Right ventricle myocardium inferior (tissue), 1 donor: ENCODE measurements around the gene RAB11FIP4. TPM values are rescaled to one million over a fixed set of nuclear protein-coding genes. Genes with fewer than 3 reads are reported as not detected.

Experiments
- ATAC-seq: fragments of 200-7000 bp; cut with Tn5 transposase; one replicate; pipeline ENCODE4 v1.9.1; 2020; ENCODE audit warnings: mild to moderate bottlenecking, moderate library complexity
- DNase-seq: peaks from one replicate; pipeline ENCODE4 v3.0.0; 2021; ENCODE audit errors: missing footprints
- intact Hi-C: fragments of 100-400 bp; cut with DNase I; formaldehyde crosslinking; loops from one replicate; pipeline ENCODE4 v1.11.0; 2022
- total RNA-seq: library from RNA; stranded (reverse); fragmentation: NEBNext Ultra II Directional; extraction: Animal tissue kit (Norgen Biotek cat#: 25700); gene quantifications from one replicate; pipeline ENCODE4 v1.2.1, GENCODE V29; 2021
- donor health status: DM: no; HTN: yes; CAD: no; lungs with severe emphysema.

Gene RAB11FIP4
- total RNA-seq, 1 donor from 2014 or later, result 13.6 TPM

DNA sequence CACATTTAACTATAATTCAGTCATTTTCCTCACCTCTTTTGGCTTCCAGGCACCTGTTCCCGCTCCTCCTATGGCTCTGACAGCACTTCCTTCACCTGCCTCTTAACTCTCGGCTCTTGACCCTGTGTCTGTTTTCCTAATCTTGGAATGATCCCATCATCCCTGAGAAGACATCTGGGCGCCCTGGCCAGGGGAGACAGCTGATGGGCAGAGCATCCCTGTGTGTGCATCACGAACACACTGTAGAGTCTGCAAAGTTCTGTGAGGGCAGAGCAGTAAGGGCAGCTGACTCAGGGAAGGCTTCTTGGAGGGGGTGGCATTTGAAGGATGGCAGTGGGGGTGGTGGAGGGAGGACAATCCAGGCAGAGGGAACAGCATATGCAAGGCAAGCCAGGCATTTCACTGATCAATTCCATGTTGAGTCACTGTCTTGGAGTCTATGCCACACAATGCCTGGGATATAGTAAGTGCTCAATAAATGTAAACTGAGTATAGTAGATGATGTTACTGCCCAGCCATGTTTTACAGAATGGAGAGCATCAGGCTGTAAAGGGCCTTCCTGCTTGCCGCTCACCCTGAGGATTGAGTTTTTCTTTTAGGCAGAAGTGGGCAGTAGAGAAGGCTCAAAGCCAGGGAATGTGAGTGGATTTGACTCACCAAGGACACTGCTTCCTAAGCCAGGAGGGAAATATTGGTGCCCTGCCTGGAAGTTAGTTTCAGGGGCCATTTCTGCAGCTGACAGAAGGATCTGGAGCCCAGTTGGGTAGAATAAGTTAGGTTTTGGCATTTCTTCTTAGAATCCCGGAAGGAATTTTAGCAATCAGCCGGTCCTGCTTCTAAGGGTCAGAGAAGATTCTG is 5.8 kb upstream of the RAB11FIP4 start:
- no peak for DNase-seq
- ATAC-seq, result no peak
- intact Hi-C loops, result loop anchor here (5.0 kb wide), 1 partner anchor 142 kb away; no protein-coding TSS in a partner anchor

DNA sequence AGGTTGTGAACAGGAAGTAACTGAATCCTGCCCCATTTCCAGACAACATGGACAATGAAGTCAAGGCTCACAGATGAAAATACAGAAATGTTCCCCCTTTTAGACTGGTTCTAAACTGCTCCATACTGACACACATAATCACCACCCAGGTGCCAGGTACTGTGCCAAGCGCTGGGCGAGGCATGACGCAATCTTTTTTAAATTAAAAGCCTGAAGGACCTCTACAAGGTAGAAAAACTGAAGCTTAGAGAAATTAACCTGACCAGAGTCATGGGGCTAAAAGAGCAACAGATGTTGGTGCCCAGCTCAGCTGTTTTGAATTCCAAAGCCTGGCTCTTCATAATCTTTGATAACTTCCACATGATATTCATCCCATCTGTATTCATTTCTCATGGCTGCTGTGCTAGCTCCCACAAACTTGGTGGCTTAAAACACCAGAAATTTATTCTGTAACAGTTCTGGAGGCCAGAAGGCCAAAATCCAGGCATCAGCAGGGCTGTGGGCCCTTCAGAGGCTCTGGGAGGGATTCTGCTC is 4.9 kb upstream of the RAB11FIP4 start:
- DNase-seq (no peak), ATAC-seq (no peak)
- intact Hi-C loops, result loop anchor here (5.0 kb wide), 1 partner anchor 141 kb away; no protein-coding TSS in a partner anchor

DNA sequence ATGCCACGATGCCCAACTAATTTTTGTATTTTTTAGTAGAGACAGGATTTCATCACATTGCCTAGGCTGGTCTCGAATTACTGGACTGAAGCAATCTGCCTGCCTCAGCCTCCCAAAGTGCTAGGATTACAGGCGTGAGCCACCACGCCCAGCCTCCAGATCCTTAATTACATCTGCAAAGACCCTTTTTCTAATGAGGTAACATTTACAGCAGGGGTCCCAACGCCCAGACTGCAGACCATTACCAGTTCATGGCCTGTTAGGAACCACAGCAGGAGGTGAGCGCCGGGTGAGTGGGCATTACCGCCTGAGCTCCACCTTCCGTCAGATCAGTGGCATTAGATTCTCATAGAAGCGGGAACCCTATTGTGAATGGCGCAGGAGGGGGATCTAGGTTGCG is 4.0 kb upstream of the RAB11FIP4 start:
- ATAC-seq (no peak), DNase-seq (no peak)
- intact Hi-C loops, result loop anchor here (5.0 kb wide), 1 partner anchor 140 kb away; no protein-coding TSS in a partner anchor

DNA sequence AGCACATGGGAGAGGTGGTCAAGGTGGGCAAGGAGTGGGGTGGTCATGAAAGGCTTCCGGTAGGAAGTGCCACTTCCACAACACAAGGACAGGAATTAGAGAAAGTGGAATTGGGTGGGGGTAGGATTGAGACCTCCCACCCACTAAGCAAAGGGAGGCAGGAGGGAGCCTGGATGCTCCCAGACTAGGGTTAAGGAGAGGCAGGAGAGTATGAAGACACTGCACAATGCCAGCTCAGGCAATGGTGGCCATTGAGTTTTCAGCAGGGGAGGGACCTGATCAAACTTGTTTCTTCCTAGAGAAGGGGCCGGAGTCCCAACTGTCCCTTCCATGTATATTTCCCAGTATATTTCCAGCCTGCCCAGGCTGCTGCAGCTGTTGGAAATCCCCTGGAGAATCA is 3.1 kb upstream of the RAB11FIP4 start:
- DNase-seq, result no peak
- intact Hi-C loops, result loop anchor here (5.0 kb wide), 1 partner anchor 139 kb away; no protein-coding TSS in a partner anchor
- no peak for ATAC-seq

DNA sequence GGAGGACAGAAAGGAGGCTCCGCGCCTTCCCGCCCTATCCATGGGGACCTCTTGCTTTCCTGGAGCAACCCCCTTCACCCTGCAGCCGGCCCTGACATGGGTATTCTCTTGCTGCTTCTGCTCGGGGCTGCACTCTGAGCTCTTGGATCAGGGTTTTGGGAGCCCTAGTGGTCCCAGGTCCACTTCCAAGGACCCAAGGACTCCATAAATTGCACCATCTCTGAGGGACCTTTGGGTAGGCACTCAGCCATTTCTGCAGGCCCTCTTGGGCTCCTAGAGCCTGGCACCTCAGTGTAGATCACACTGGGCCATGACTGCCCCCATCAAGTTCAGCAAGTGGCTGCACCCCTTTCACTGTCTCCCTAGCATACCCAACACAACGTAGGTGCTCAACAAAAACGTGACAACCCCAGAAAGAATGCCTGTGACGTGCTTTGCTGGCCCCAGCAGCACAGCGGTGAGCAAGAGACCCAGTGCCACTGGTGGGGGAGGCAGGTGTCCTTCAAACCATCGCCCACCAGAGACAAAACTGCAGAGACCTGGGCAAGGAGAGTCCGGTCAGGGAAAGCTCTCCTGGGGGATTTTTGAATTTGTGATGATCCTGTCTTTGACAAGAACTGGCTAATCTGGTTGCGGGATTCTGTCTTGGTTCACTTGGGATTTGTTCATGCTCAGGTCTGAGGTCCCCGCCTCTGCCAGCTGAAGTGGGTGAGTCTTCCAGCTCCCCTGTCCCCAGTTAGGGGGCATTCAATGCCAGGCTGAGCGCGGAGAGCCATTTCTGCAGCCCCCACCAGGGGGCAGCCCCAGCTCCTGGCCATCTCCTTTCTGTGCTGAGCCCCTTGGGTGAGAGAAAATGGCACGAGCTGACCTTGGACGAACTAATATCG is 2.5 kb upstream of the RAB11FIP4 start:
- intact Hi-C loops, result loop anchor here (5.0 kb wide), 1 partner anchor 138 kb away; no protein-coding TSS in a partner anchor
- ATAC-seq (no peak), DNase-seq (no peak)

DNA sequence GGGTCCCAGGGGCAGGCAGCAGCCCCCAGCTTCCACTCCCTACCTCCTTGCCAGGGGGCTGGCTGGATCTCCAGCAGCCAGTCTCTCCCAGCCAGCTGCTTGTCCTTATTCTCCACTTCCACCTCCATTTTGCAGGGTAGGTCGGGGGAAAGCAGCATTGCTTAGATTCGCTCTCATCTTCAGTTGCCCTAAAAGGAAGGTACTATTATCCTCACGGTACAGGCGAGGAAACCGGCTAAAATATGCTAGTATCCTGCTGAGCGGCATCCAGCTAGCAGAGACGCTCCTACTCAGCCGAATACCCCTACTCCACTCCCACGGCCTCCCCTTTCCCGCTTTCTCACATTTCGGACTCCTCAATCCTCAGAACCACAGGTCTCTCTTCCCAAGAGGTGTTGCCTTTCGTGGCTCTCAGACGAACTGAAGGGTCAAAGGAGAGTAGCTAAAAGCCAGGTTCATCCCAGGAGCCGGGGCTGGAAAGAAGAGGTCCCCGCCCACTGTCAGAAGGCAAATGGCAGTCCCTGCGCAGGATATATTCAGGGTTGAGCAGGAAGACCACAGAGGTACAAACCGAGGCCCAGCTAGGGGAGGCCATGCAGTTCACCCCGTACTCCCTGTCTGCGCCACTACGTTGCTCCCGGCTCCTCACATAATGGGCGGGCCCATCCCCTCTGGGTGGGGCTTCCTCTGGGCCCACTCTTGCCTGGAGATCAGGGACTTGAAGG is 1.7 kb upstream of the RAB11FIP4 start:
- no peak for DNase-seq
- no peak for ATAC-seq
- intact Hi-C loops, result loop anchor here (5.0 kb wide), 1 partner anchor 137 kb away; no protein-coding TSS in a partner anchor

DNA sequence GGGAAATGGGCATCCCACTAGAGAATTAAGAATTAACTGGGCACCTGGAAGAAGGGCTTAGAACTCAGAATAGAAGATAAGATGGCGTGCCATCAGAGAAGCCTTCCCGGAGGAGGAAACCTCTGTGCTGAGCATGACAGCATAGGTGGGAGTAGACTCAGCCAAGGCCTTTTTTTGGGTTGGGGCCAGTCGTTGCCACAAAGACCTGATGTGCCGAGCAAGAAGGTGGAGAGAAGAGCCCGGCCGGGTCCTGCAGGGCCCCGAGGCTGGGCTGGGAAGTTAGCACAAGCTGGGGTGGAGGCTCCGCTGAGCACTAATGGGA is 1.1 kb upstream of the RAB11FIP4 start:
- intact Hi-C loops, result no loop called here
- ATAC-seq, result no peak
- no peak for DNase-seq

DNA sequence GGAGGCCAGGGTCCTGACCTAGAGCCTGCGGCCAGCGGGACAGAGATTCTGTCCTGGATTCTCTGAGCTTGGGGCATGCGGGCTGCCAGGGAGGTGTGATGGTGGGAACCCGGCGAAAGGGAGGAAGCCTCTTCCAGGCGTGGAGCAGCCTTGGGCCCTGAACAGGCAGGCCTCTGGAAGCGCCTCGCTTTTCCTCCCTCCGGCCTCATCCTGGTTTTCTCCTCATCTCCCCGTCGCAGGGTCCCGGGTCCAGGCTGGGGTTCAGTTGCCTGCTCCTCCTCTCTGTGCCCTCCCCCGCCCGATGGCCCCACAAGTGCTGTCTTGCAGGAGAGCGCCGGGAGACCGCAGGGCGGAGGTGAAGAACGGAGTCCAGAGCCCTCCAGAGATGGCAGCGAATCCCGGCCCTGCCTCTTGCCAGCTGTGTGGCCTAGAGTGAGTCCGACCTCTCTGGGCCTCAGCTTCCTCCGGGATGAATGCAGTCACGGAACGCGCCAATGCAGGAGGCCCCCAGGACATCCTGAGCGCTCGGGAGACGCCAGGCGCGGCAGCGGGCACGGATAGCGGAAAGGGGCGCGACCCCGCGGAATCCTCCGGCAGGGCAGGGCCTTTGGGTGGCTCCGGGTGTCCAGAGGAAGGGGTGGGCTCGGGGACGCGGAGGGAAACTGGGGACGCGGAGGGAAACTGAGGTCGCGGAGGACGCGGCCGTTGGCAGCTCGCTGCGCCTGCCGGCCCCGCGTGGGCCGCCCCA is 553 bp upstream of the RAB11FIP4 start:
- intact Hi-C loops, result no loop called here
- no peak for ATAC-seq
- DNase-seq, result peak; percentile 64

DNA sequence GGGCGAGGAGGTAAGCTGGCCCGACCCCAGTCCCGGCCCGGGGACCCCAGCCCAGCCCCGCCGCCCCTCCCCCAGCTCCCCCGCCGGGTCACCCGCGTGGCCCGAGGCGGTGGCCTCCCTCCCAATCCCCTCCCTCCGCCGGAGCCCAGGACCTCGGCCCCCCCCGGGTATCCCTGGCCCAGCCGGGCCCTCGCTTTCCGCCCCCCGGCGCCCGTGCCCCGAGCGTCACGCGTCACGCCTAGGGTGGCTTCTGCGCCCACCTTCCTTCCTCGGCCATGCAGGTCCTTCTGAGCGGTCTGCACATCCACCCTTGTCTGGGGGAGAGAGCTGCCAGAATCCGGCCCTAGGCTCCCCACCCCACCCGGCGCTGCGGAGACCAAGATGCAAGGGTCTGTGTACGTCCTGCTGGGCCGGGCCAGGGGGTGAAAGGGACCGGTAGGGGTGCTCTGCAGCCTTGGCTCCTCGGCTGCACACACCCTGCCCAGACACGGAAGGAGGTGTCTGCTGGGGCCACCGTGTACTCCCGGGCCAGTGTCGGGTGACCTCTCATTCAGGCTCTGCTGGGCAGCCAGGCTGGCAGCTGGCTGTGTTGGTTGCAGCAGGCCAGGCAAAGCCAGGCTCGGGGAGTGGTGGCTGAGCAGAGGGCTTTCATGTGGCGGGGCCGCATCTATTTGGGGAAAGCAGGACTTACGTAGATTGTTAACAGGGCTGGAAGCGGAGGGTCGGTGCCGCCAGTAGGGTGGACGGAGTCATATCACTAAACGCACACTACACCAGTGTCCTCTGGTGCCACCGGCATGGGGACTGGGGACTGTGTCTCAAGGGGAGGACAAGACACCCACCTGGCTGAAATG is 754 bp downstream of the RAB11FIP4 start:
- intact Hi-C loops, result no loop called here
- no peak for ATAC-seq
- DNase-seq, result peak; percentile 60

DNA sequence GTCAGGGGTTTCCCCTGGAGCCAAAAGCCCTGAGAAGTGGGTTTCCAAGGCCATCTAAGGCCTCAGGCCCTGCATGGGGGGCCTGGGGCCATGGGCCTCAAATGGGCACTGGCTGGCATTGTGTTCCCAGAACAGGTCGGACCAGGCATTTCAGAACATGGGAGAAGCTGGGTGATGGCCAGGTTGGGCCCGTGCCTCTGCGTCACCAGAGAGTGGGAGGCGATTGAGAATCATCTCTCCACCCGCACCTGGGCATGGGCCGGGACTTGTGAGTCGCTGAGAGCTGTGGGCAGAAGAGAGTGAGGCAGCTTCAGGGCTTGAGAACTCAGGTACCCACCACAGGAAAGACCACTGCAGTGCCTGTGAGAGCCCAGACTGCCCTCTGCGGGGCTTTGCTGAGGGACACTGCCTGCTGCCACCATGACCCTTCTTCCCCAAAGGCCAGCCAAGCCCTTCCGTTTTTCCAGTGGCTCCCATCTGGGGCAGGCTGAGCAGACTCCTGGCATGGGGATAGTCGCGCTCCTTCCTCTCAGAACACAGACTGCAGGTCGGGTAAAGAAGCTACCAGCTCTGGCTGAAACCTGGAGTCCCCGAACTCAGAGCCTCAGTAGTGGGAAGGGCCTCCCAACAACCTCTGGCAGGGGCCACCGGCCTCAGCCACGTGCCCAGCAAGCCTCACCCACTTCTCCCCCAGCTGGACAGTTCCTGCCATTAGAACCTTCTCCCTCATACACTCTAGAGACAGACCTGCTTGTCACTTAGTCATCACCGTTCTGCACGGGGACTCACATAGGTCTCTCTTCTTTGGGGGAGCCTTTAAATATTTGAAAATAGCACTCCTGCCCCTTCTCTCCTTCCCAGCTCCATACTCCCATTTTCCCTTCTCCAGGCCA is 1.6 kb downstream of the RAB11FIP4 start:
- ATAC-seq (no peak), DNase-seq (no peak)
- intact Hi-C loops, result no loop called here

DNA sequence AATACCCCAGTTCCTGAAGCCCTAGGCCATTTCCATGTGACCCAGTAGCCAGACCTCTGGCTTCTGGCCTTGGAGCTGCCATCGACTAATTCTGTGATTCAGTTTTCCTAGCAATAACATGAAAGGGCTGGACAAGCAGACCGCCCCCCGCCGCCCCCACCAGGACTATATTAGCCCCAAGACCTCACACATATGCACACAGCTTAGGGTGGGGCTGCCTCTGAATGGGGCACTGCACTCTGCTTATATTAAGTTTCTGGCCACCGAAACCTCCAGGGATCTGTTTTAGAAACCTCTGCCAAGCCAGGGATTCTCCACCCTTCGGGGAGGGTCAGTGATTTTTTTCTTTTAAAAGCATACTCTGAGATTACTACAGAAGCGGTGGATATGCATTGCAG is 2.3 kb downstream of the RAB11FIP4 start:
- DNase-seq (no peak), ATAC-seq (no peak)
- intact Hi-C loops, result no loop called here

DNA sequence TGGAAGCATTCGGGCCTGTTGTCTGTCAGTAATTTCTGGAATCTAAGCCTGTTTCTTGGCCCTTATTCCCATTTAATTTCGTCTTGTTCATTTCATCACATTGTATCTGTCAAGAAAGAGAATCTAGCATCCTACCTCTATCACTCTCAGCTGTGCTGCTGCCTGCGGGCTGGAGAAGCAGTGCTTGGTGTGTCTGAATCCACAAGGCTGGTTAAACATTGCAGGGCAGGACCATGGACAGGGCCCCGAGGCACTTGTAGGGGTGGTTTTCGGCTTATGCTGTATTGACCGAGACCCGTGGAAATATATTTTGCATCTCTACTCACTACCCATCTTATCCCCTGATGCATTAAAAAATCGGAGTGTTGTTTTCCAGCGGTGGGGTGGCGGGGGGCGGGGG is 3.1 kb downstream of the RAB11FIP4 start:
- ATAC-seq (peak; percentile 55), DNase-seq (no peak)
- intact Hi-C loops, result no loop called here

DNA sequence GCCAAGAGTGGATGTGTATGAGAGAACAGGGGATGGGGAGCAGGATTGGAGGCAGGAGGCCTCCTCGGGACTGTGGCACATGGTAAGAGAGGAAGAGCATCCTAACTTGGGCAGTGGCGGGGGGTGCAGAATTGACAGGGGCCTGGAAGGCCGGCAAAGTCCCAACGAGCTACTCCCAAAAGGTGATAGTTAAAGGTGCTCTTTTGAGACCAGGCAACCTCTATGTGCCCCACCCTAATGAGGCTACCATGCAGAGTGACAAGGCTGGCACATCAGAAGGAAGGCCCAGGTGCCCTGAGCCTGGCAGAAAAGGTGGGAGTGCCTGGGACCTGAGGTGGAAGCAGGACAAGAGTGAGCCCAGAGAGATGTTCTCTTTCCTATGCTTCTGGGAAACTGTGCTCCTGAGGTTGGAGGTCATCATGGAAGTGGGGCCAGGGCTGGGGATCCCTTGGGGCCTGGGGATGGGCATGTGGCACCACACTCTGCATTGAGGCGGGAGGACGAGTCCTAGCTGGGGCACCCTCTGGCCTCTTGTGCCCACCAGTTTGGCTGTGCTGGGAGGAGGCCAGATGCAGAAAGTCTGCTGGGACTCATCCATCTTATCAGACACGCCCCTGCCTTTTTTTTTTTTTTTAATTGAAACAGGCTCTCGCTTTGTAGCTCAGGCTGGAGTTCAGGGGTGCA is 5.9 kb downstream of the RAB11FIP4 start:
- intact Hi-C loops, result no loop called here
- ATAC-seq (no peak), DNase-seq (no peak)

DNA sequence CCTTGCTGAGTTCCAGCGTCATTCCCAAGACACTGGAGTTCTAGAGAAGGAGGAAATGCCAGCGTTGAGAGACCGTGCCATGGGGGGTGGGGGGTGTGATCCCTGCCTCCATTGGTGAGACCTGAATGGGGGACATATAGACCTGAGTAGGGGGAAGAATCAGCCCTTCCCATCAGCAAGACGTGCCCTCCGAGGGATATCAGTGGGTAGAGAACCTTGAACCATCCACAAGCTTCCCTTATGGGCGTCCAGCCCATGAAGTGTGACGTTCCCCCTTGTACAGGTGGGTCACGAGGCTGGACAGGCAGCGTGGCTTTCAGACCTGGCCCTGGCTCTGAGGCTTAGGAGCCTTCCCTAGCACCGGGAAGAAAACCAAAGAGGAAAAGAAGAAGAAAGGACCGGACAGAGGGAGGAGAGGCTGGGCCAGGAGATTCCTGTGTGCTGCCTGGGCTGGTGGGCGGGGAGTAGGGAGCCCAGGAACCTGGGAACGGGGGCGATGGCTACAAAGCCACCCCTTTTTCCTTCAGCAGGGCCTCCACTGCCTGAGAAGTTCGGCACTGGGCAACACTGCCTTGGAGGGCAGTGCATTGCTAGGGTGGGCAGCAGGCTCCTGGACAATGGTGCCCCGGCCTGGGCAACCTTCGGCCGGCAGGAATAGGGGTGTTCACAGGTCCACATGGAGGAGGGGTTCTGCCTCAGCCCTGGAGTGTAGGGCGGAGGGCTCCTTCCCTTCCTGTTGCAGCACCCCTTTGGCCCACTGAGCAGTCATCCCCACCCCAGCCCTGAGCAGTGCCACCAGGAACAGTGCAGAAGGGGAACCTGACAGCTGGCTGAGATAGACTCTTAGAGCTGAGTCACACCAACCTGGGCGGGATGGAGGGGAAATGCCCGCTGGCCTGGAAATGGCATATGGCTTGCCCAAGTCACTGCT is 7.2 kb downstream of the RAB11FIP4 start:
- intact Hi-C loops, result no loop called here
- DNase-seq (no peak), ATAC-seq (no peak)

DNA sequence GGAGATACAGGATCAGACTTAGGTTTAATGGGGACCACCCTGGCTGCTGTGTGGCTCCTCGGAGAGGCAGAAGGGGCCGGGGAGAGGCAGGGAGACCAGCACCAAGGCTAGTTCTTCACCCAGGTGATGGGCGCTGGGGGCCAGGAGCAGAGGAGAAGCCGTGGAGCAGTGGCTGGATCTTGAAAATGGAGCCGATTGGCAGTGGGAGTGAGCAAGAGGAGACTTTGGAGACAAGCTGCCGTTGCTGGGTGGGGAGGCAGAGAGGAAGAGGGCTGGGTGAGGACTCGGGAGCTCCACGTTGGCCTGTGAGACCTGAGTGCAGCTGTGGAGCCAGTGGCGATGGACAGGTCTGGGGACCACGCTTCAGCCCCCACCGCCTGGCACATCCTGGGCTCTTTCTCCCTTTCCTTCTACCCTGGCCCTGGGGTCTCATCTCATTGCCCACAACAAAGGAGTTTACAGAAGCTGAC is 9.0 kb downstream of the RAB11FIP4 start:
- DNase-seq, result no peak
- no peak for ATAC-seq
- intact Hi-C loops, result no loop called here
